ENCODE measurements around the gene ASIC1. TPM values are rescaled to one million over a fixed set of nuclear protein-coding genes. Genes with fewer than 3 reads are reported as not detected.
A peak's percentile ranks its signal among the peaks of the same experiment; 100 is the strongest.

ASIC1 gene
- polyA plus RNA-seq, 3 donors = not detected

- H3K4me3 Mint-ChIP-seq = no peak overlapping the region
- peaks cover 4% of the 10 kb centered on the region for H3K4me1 Mint-ChIP-seq
- Histone ChIP-seq H3K27me3 (ENCODE audit: control insufficient read depth in 2 of 2, insufficient read depth in 2 of 2, low read length in 2 of 2) (no peaks in the 10 kb centered on the region), H4K20me1 (ENCODE audit: insufficient read depth, low read length) (peaks cover 99% of the 10 kb centered on the region), H3K9ac (ENCODE audit: insufficient read depth, low read length, poor library complexity, severe bottlenecking) (no peak overlapping the region), H3K4me1 (ENCODE audit: control insufficient read depth in 1 of 2, insufficient read depth in 2 of 2, low read length in 2 of 2) (no peaks in the 10 kb centered on the region), H3K27ac (ENCODE audit: low read depth in 1 of 2, low read length in 2 of 2) (no peak overlapping the region), H3K36me3 (replicated peaks in 1 of 2; ENCODE audit: control insufficient read depth in 1 of 2, insufficient read depth in 2 of 2, low read length in 2 of 2) (peaks cover 63 to 79% of the 10 kb centered on the region in 2 donors), H3K4me2 (replicated peaks; ENCODE audit: extremely low read depth, low read length, poor library complexity, severe bottlenecking) (no peak overlapping the region), H3K9me3 (replicated peaks in 1 of 2; ENCODE audit: control insufficient read depth in 1 of 2, insufficient read depth in 1 of 2, low read length in 2 of 2) (no peaks in the 10 kb centered on the region), H3K79me2 (ENCODE audit: insufficient read depth, low read length) (peaks cover 64% of the 10 kb centered on the region), H3K4me3 (replicated peaks in 1 of 3; ENCODE audit: low read depth in 2 of 3, low read length in 3 of 3) (no peak overlapping the region), H2AFZ (ENCODE audit: insufficient read depth, low read depth, low read length, poor library complexity, severe bottlenecking) (no peak overlapping the region)
- no peak for DNase-seq
- H3K27me3 Mint-ChIP-seq (ENCODE audit: low read depth in 3 of 3) = no peaks in the 10 kb centered on the region
- peaks cover 69 to 84% of the 10 kb centered on the region in 2 donors for H3K36me3 Mint-ChIP-seq
- 100% methylated on average over 1 of the region's 3 CpGs for WGBS (ENCODE audit: insufficient coverage)
- H3K9me3 Mint-ChIP-seq = no peaks in the 10 kb centered on the region
- peak overlapping the region in 2 of 7 donors; percentile 55 to 59 for H3K27ac Mint-ChIP-seq
- no peak for TF ChIP-seq CTCF (IDR thresholded peaks at IDR 0.05)
- intact Hi-C loops (cut with micrococcal nuclease) = no loop called here
Measured at GRCh38 chr12:50120521-50120920, 63.1 kb downstream of the ASIC1 start.

DNA sequence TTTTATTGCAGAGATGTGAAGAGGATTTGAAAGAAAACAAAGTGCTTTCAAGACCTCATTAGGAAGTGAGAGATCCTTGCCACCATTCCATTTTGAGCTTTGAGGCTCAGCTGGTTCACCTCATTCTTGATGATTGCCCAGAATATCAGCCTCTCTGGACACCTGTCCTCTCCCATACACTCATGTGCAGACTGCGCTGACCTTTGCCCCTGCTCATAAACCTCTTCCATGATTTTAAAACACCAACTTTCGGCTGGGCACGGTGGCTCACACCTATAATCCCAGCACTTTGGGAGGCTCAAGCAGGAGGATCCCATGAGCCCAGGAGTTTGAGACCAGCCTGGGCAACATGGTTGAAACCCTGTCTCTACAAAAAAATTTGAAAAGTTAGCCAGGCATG is 63.6 kb downstream of the ASIC1 start:
- H2AFZ ChIP-seq (ENCODE audit: insufficient read depth, low read depth, low read length, poor library complexity, severe bottlenecking) = no peak overlapping the region
- intact Hi-C loops (cut with micrococcal nuclease) = no loop called here
- peak overlapping the region in 1 of 7 donors; percentile 55 for H3K27ac Mint-ChIP-seq
- no peaks in the 10 kb centered on the region for H3K9me3 ChIP-seq (replicated peaks in 1 of 2; ENCODE audit: control insufficient read depth in 1 of 2, insufficient read depth in 1 of 2, low read length in 2 of 2)
- WGBS (ENCODE audit: insufficient coverage) = 100% methylated on average over 3 of the region's 3 CpGs
- H4K20me1 ChIP-seq (ENCODE audit: insufficient read depth, low read length) = peaks cover 95% of the 10 kb centered on the region
- H3K4me3 ChIP-seq (replicated peaks in 1 of 3; ENCODE audit: low read depth in 2 of 3, low read length in 3 of 3) = no peak overlapping the region
- no peaks in the 10 kb centered on the region for H3K4me1 ChIP-seq (ENCODE audit: control insufficient read depth in 1 of 2, insufficient read depth in 2 of 2, low read length in 2 of 2)
- peaks cover 69 to 84% of the 10 kb centered on the region in 2 donors for H3K36me3 Mint-ChIP-seq
- no peak for TF ChIP-seq CTCF (IDR thresholded peaks at IDR 0.05)
- no peaks in the 10 kb centered on the region for H3K9me3 Mint-ChIP-seq
- H3K4me2 ChIP-seq (replicated peaks; ENCODE audit: extremely low read depth, low read length, poor library complexity, severe bottlenecking) = no peak overlapping the region
- H3K4me1 Mint-ChIP-seq = peaks cover 4% of the 10 kb centered on the region
- H3K27me3 Mint-ChIP-seq (ENCODE audit: low read depth in 3 of 3) = peaks cover 0 to 1% (median 0%) of the 10 kb centered on the region in 3 donors
- no peak for DNase-seq
- H3K27me3 ChIP-seq (ENCODE audit: control insufficient read depth in 2 of 2, insufficient read depth in 2 of 2, low read length in 2 of 2) = no peaks in the 10 kb centered on the region
- peaks cover 63 to 79% of the 10 kb centered on the region in 2 donors for H3K36me3 ChIP-seq (replicated peaks in 1 of 2; ENCODE audit: control insufficient read depth in 1 of 2, insufficient read depth in 2 of 2, low read length in 2 of 2)
- peaks cover 59% of the 10 kb centered on the region for H3K79me2 ChIP-seq (ENCODE audit: insufficient read depth, low read length)
- no peak overlapping the region for H3K4me3 Mint-ChIP-seq
- H3K9ac ChIP-seq (ENCODE audit: insufficient read depth, low read length, poor library complexity, severe bottlenecking) = no peak overlapping the region
- H3K27ac ChIP-seq (ENCODE audit: low read depth in 1 of 2, low read length in 2 of 2) = no peak overlapping the region

Measured in CD14-positive monocyte (primary cell).